GM19372 (cell line): ENCODE measurements around the gene ADAMTS2.

Source experiments
- ATAC-seq: cut with Tn5 transposase; IDR thresholded peaks from one replicate; pipeline ENCODE4 v1.9.1; 2021; ENCODE audit warnings: mild to moderate bottlenecking, low read depth, moderate library complexity; ENCODE audit not compliant: unreplicated experiment

The ADAMTS2 gene

GRCh38 chr5:179152941-179153340 is 192.3 kb downstream of the ADAMTS2 start:
- no peak for ATAC-seq

GRCh38 chr5:179152144-179152895 is 192.9 kb downstream of the ADAMTS2 start:
- ATAC-seq: no peak

GRCh38 chr5:179151286-179152118 is 193.8 kb downstream of the ADAMTS2 start:
- ATAC-seq: no peak

- no peak for ATAC-seq
These were observed 195.2 kb downstream of the ADAMTS2 start for GRCh38 chr5:179150011-179150410.

- ATAC-seq: no peak
These were observed 196.0 kb downstream of the ADAMTS2 start for GRCh38 chr5:179149278-179149677.

GRCh38 chr5:179148703-179149170 is 196.5 kb downstream of the ADAMTS2 start:
- ATAC-seq: no peak

- ATAC-seq: no peak
These were observed 197.1 kb downstream of the ADAMTS2 start for GRCh38 chr5:179147991-179148702.

- no peak for ATAC-seq
These were observed 199.0 kb downstream of the ADAMTS2 start for GRCh38 chr5:179146277-179146676.

GRCh38 chr5:179143446-179143845 is 201.8 kb downstream of the ADAMTS2 start:
- ATAC-seq: no peak

- ATAC-seq: no peak
These were observed 202.6 kb downstream of the ADAMTS2 start for GRCh38 chr5:179142434-179143198.

GRCh38 chr5:179141867-179142266 is 203.4 kb downstream of the ADAMTS2 start:
- no peak for ATAC-seq

- no peak for ATAC-seq
These were observed 205.0 kb downstream of the ADAMTS2 start for GRCh38 chr5:179140293-179140692.

GRCh38 chr5:179139936-179140235 is 205.4 kb downstream of the ADAMTS2 start:
- ATAC-seq: no peak

GRCh38 chr5:179139111-179139935 is 205.9 kb downstream of the ADAMTS2 start:
- ATAC-seq: no peak

GRCh38 chr5:179138568-179138925 is 206.7 kb downstream of the ADAMTS2 start:
- ATAC-seq: no peak

- ATAC-seq: no peak
These were observed 207.4 kb downstream of the ADAMTS2 start for GRCh38 chr5:179137643-179138567.

GRCh38 chr5:179137016-179137642 is 208.1 kb downstream of the ADAMTS2 start:
- ATAC-seq: no peak
